ENCODE data around the gene SUSD3. TPM values are rescaled to one million over a fixed set of nuclear protein-coding genes. Genes with fewer than 3 reads are reported as not detected.

The SUSD3 gene
- total RNA-seq, 4 donors from 2014 or later: 6.8 to 24.2 (median 12.8) TPM

GRCh38 chr9:93023521-93023815 lies 35.0 kb upstream of the SUSD3 start:
- DNase-seq (ENCODE audit: low spot score) (no peak), ATAC-seq (ENCODE audit: low FRiP score) (no peak)
- TF ChIP-seq CTCF (IDR thresholded peaks at IDR 0.05): no peak

- no peak for ATAC-seq (ENCODE audit: low FRiP score)
- DNase-seq (ENCODE audit: low spot score): no peak
- TF ChIP-seq CTCF (IDR thresholded peaks at IDR 0.05): no peak
Measured at GRCh38 chr9:93024646-93024910, 33.9 kb upstream of the SUSD3 start.

- DNase-seq (ENCODE audit: low spot score) (no peak), ATAC-seq (ENCODE audit: low FRiP score) (no peak)
- TF ChIP-seq CTCF (IDR thresholded peaks at IDR 0.05): no peak
Measured at GRCh38 chr9:93024986-93025630, 33.4 kb upstream of the SUSD3 start.

- DNase-seq (ENCODE audit: low spot score) (no peak), ATAC-seq (ENCODE audit: low FRiP score) (no peak)
Measured at GRCh38 chr9:93025736-93026135, 32.8 kb upstream of the SUSD3 start.

DNA sequence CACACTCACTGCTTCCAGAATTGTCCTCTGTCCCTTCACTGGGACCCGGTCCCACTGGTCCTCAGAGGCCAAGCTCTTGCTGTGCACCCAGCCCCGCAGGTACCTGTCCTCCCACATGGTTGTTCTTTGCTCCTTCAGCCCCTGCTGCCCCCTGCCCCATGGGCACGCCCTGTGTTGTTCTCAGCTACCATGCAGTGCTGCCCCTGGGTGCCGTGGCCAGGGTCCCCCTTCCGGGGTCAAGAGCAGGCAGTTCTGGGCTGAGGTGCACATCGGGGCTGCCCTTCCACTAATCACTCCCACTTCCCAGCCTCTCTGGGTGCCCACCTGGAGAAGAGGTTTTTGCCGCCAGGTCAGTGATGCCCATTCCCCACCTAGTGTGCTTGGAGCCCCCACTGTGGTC lies 31.9 kb upstream of the SUSD3 start:
- no peak for DNase-seq (ENCODE audit: low spot score)
- TF ChIP-seq CTCF (IDR thresholded peaks at IDR 0.05): no peak
- ATAC-seq (ENCODE audit: low FRiP score): no peak

More at GRCh38 chr9:93025736-93026135, 32.8 kb upstream of the SUSD3 start:
- no peak for TF ChIP-seq CTCF (IDR thresholded peaks at IDR 0.05)

DNA sequence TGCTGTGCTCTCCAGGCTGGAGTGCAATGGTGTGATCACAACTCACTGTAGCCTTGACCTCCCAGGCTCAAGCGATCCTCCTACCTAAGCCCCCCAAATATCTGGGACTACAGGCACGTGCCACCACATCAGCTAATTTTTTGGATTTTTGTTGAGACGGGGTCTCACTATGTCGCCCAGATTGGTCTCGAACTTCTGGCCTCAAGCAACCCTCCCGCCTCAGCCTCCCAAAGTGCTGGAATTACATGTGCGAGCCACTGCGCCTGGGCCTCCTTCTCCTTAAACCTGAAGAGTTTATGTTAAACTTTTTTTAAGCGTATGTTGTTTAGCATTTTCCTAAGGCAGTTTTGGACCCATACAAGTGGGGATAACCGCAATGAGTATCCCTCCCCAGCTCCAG lies 30.8 kb upstream of the SUSD3 start:
- no peak for TF ChIP-seq CTCF (IDR thresholded peaks at IDR 0.05)
- DNase-seq (ENCODE audit: low spot score) (no peak), ATAC-seq (ENCODE audit: low FRiP score) (no peak)

DNA sequence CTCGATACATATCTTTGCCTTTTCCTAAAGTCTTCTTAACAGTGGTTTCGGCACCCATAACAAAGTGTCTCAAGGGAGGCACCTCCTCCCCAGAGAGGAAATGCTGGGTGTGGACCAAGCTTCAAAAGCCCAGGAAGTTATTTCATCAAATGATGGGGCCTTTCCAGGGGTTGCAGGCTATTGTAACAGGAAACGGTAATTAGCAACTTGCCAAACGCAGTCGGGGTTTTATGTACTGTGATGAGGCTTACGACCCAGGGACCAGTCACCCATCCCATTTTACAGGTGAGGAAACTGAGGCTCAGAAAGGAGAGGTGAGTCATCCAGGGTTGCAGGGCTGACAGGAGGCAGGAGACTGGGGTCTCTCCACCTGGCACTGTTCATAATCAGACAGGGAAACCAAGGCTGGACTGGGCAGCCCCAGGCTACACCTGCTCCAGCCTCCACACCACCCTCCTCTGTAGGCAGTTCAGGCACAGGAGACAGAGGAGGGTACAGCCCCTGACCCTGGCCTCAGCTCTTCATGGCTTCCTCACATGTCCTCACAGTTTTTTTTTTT lies 30.0 kb upstream of the SUSD3 start:
- DNase-seq (ENCODE audit: low spot score) (no peak), ATAC-seq (ENCODE audit: low FRiP score) (no peak)
- TF ChIP-seq CTCF (IDR thresholded peaks at IDR 0.05): no peak

All from omental fat pad (tissue), 4 donors.